Transverse colon (tissue), 3 donors: ENCODE measurements around the gene SCYL2.

Experiments
- CTCF ChIP-seq, 5 experiments: fragments of 200-600 bp in 3 of 5; fragments of 450-650 bp in 2 of 5; sonication (generic) in 3 of 5; IDR thresholded peaks; 1 replicate in 2 of 5; 2 replicates in 3 of 5; pipeline ENCODE4 v1.5.1; 2016 to 2017; ENCODE audit warnings: antibody characterized with exemption in 5 of 5, inconsistent platforms in 3 of 5, mild to moderate bottlenecking in 2 of 5, moderate library complexity in 1 of 5
- EP300 ChIP-seq: sonication (generic); formaldehyde crosslinking; IDR thresholded peaks from one replicate; pipeline ENCODE4 v1.6.1; 2017; ENCODE audit warnings: antibody characterized with exemption, low read depth
- POLR2A ChIP-seq: fragments of 450-650 bp; IDR thresholded peaks from one replicate; pipeline ENCODE4 v1.6.1; 2016; ENCODE audit warnings: antibody characterized with exemption, mild to moderate bottlenecking, moderate library complexity

DNA sequence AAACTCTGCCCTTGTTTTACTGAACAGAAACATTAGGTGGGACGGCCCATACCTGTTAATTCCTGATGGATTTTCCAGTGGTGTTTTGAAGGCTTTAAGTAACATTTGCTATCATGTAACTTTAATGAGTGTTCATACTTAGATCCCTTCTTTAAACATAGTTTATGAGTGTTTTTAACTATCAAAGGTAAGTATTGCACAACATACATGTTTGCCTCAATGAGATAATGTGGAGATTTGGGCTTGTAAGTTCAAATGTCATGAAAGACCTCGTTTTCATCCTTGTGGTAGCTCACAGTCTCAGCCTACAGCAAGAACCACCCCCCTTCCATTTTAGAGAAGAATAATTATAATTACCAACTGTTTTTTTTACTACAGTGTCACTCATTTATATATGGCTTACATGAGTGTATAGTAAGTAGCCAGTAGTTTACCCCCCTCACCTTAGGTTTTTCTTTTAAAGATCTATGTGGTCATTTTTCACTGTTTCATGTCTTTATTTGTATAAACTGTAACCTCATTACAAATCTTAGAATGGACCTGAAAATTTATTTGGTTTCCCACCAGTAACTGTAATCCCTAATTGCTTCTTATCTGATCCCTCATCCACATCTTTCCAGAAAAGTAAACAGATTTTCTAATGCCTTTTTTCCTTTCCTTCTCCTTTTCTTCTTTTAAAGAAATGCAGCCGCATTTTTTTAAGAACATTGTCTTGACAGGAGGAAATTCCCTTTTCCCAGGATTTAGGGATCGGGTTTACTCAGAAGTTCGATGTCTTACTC, 47.5 kb upstream of the SCYL2 start:
- no peak for TF ChIP-seq CTCF (IDR thresholded peaks at IDR 0.05)
- TF ChIP-seq EP300 = no peak
- no peak for TF ChIP-seq POLR2A
